GM12891 (cell line): ENCODE data around the gene FAM117A.
"Not testable (repeated sequence)": the region's sequence is repeated elsewhere in the genome, so short reads cannot be mapped to it uniquely, and the experiment has no call there.

Experiments used
- DNase-seq: peaks from one replicate; pipeline ENCODE4 v3.0.0; 2011; ENCODE audit warnings: low spot score; ENCODE audit not compliant: insufficient read length
- FAIRE-seq: peaks from 2 replicates; lab custom pipeline; 2011; peaks lifted over from hg19 to GRCh38; lab: Jason Lieb, UNC
- PAX5 ChIP-seq: IDR thresholded peaks from 2 replicates; pipeline ENCODE4 v1.6.1; 2011; ENCODE audit warnings: low read length, moderate library complexity, mild to moderate bottlenecking; ENCODE audit not compliant: insufficient read depth, severe bottlenecking
- POLR2A ChIP-seq: IDR thresholded peaks from 2 replicates; pipeline ENCODE4 v1.6.1; 2011; ENCODE audit warnings: low read depth, low read length, control low read depth
- POLR2AphosphoS5 ChIP-seq: IDR thresholded peaks from 2 replicates; pipeline ENCODE4 v1.6.1; 2011; ENCODE audit warnings: low read depth, low read length, control low read depth
- POU2F2 ChIP-seq: IDR thresholded peaks from 2 replicates; pipeline ENCODE4 v1.6.1; 2011; ENCODE audit warnings: low read depth, mild to moderate bottlenecking, control low read depth, low read length, moderate library complexity
- SPI1 ChIP-seq: IDR thresholded peaks from 2 replicates; pipeline ENCODE4 v1.6.1; 2011; ENCODE audit warnings: low read depth, low read length, control low read depth
- TAF1 ChIP-seq: IDR thresholded peaks from 2 replicates; pipeline ENCODE4 v1.6.1; 2011; ENCODE audit warnings: low read depth, low read length, control low read depth

Gene FAM117A

DNA sequence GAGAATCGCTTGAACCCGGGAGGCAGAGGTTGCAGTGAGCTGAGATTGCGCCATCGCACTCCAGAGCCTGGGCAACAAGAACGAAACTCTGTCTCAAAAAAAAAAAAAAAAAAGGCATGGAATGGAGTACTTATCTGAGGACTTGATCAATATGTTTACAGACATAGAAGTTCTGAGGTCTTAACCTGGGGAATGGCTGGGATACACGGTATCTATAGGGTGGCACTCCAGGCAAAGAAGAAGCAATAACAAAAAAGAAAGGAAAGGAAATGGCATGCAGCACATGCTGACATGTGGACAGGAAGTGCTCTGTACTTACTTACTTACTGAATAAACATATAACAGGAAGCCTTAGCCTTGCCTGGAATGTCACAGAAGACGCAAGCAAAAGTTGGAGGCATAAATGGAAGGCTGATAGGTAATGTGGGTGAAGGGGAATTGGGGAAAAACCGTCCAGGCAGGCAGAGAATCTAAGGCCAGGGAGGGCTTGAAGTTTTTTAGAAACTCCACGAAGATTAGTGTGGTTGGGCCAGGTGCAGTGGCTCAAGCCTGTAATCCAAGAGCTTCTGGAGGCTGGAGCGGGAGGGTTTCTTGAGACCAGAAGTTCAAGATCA, 75.9 kb downstream of the FAM117A start:
- DNase-seq: no peak
- no peak for FAIRE-seq
- peak; percentile 21; the same call in 1 of the 2 replicates for TF ChIP-seq SPI1
- no peak for TF ChIP-seq TAF1
- no peak for TF ChIP-seq POU2F2
- no peak for TF ChIP-seq POLR2AphosphoS5

DNA sequence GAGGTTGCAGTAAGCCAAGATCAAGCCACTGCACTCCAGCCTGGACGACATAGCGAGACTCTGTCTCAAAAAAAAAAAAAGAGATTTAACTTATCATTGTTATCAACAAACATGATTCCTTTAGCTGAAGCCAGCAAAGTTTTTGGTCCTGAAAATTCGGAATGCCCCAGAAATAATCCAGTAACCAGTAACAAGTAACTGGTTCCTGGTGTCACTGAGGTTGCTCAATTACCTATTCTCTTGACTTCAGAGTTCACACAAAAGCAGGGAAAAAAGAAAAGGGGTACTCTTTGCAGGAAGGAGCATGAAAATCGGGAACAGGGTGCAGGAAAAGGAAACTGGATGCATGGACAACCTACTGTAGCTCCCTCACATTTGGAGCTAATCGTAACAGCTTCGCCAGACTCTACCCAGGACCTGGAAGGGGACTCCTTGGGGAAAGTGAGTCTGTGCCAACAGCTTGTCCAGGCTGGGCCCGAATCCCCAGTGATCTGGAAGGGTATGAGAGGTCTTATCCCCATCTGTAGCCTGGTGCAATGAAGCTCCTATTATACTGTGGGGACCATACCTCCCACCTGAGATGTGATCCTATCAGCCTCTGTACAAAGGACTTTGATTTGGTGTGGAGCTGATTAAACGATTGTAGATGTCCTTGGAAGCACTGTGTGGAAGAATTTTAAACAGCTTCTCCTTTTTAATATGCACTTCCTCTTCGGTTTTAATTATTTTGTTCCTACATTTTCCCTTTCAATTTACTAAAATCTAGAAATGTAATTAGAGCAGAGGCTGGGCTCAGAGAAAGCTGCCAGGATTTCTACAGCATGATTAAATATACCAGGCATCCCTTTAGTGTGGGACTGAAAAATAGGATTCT, 82.6 kb downstream of the FAM117A start:
- TF ChIP-seq SPI1 (no peak), POLR2AphosphoS5 (no peak), PAX5 (no peak), POLR2A (no peak), POU2F2 (no peak), TAF1 (no peak)
- FAIRE-seq (no peak), DNase-seq (no peak)

DNA sequence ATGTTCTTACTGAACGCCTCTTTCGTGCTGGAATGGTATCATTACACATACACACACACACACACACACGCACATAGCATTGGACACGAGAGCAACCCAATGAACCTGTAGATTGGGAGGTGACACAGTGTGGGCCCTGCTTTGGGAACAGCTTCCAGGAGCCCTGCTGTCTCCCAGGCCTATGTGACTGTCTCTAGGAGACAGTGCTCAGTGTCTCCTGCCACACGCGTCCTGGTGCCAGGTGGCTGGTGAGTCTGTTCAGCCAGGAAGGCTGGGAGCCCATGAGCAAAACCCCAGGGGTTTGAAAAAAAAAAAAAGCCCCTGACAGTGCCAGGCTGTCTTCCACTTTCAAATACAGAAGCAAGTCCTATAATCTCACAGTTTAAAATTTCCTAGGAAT, 83.6 kb downstream of the FAM117A start:
- no peak for DNase-seq
- FAIRE-seq: no peak
- TF ChIP-seq POLR2AphosphoS5 (no peak), POU2F2 (no peak), POLR2A (no peak), TAF1 (no peak), SPI1 (no peak), PAX5 (no peak)

DNA sequence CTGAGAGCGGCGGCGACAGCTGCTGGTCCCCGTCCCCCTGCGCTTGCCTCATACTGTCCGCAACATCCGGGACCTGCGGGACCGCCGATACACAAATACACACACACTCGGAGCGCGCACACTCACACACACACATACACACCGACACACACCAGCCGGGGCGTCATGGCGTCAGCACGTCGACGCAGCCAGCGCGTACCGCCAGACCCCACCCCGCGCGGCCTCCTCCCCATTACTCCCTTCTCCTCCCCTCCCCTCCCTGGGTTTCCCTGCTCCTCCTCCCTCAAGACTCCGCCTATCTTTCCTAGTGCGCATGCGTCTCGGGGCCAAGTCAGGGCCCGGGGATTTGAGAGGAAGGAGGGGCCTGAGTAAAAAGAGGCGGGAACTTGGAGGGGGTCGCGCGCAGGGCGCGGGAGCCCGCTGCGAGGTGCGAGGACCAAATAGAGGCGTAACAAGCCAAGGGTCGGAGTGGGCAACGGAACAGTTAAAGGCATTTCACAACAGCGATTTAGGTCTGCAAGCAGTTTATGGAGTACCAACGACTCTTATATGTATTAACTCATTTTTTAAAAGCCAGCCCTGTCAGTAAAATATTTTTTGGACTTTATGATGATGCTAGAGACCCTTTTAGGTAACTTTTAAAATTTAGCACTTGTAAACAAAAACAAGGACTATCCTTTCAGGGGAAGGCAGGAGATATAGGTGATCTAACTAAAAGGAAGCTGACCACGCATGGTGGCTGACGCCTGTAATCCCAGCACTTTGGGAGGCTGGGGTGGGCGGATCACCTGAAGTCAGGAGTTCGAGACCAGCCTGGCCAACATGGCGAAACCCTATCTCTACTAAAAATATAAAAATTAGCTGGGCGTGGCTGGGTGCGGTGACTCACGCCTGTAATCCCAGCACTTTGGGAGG, 85.7 kb downstream of the FAM117A start, which contains the start of gene SPOP:
Gene SPOP, minus strand, starts transcription at position 165 of the 915 bp plus-strand sequence. CDS start 55,287 bp downstream, outside the sequence.
- FAIRE-seq (peak; percentile 99), DNase-seq (peak; percentile 86)
- TF ChIP-seq PAX5: no peak
- TF ChIP-seq TAF1: no peak; the same call in 1 of the 2 replicates
- peak; percentile 25; the same call in 1 of the 2 replicates for TF ChIP-seq POLR2AphosphoS5
- TF ChIP-seq SPI1: no peak
- 0 out of 2 replicates have a peak, but pooled peaks have one; percentile 51 for TF ChIP-seq POU2F2
- peak; percentile 48; the same call in 1 of the 2 replicates for TF ChIP-seq POLR2A

DNA sequence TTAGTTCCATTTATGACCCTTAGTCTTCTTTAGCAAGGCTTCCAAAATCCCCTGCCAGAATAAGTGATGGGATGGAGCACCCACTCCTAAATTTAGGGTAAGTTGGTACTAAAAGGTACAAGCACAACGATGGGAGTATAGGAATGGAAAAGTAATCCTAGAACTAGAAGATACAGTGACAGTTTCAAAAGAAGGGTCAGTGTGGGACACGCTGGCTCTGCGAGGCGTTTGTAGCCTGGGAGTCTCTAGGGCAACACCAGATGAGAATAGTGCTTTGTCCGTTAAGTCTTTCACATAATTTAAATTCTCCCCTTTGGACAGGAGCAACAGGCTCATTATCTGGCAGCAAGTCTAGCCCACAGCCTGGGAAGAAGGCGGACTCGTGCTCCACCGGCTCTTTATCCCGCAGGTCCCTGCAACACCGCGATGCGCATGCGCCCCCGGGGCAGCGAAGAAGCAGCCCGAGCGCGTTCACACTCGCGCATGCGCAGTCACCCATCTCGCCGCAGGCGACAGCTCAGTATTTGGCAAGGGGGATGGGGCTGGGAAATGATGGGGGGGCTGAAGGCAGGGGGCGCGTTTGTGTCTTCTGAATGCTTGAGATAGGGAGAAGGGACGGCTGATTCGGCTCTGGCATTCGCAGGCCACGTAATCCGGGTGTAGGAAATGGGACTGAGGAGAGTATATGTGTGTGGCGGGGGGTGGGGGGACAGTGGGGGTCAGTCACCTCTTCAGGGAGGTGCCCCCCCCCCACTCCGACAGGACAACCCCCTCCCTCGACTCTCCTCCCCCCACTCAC, 86.6 kb downstream of the FAM117A start:
- DNase-seq (peak; percentile 88), FAIRE-seq (no peak)
- no peak for TF ChIP-seq PAX5
- TF ChIP-seq POLR2AphosphoS5: peak; percentile 42; the same call in 1 of the 2 replicates

DNA sequence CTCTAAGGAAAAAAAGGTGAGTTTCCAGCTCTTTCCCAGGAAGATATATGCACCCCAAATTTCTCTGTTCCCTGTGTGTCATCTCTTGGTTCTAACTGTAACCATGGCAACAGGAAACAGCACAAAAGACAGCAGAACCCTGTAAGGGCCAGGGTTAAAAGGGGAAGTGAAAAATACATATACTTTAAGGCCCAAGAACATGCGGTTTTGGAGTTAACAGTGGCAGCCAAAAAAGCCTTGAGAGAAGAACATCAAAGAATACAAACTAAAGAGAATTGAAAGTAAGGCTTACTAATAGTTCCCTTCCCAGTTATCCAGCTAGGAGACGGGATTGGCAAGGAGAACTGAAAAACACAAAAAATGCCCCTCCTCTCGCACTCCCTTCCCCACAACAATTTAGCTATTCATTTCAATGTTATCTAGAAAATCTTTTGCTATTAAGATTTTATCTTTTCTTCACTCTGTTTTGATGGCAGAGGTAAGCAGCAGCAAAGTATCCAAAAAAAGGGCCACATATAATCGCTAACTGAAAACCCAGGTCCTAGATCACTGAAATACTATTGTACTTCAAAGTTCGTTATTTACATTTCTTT, 87.6 kb downstream of the FAM117A start:
- TF ChIP-seq POU2F2 (no peak), SPI1 (peak; percentile 99)
- FAIRE-seq (peak; percentile 74), DNase-seq (peak; percentile 68)

DNA sequence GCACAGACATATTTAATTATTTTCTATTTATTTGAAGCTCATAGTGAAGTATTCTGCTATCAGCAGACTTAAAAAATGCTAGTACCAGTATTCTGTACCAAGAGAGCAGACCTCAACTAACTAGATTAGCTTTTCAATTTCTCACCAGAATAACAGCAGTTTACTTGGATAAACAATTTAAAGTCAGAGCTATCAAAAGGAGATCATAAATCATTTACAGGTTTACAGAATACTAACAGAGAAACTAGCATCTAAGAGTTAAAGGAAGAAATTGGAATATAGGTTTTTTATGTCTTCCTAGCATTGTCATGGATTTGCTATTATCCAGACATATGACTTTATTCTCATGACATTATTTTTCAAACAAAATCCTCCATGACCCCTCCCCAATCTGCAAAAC, 89.4 kb downstream of the FAM117A start:
- FAIRE-seq (no peak), DNase-seq (no peak)
- TF ChIP-seq TAF1 (no peak), SPI1 (no peak), POU2F2 (no peak), POLR2A (no peak)

DNA sequence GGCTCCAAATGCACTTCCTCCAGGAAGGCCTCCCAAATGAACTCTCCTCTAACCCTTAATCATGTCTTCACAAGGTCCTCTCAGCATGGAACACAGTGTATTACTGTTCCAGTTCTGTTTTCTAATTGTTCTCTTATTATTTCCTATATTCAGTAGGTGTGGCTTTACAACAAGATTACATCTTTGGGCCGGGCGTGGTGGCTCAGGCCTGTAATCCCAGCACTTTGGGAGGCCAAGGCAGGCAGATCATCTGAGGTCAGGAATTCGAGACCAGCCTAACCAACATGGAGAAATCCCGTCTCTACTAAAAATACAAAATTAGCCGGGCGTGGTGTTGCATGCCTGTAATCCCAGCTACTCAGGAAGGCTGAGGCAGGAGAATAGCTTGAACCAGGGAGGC, 90.3 kb downstream of the FAM117A start:
- not testable (repeated sequence) for DNase-seq, FAIRE-seq

DNA sequence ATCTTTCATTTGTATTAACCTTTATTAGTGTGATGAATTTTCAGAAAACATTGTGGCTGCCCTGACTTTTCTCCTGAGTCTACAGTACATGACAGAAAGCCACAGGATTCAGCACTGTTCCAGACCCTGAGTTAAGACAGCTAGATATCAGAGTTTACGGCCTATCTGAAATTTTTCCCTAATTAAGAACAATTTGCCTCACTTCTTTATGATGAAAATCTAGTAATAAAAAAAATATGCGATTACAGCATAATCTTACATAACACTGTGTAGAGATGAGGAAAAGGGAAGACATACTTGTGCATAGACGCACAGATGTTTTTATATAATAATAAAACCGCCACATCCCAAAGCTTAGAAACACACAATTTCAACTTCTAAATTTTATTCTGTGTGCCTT, 93.3 kb downstream of the FAM117A start:
- FAIRE-seq (no peak), DNase-seq (no peak)
- no peak for TF ChIP-seq TAF1
- no peak for TF ChIP-seq POLR2AphosphoS5
- no peak for TF ChIP-seq POLR2A
- TF ChIP-seq SPI1: no peak
- no peak for TF ChIP-seq PAX5
- no peak for TF ChIP-seq POU2F2

DNA sequence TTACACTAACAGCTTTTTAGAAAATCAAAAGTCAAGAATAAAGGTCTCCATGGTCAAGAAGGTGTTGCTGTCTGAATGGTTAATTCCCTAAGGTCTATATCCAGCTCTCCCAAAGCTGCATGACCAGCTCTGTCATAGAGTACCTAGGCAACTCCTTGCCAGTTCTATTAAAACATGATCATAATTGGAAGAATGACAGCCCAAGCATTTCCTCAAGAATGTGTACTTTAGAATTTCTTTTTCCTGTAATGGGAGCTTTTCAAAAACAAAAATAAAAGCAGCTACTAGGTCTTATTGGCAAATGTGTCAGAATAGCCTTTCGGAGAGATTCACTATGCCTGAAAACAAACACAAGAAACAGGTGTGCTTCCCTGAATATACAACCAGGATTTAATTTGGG, 93.9 kb downstream of the FAM117A start:
- no peak for FAIRE-seq
- DNase-seq: no peak
- no peak for TF ChIP-seq SPI1
- TF ChIP-seq PAX5: no peak
- no peak for TF ChIP-seq POLR2A
- TF ChIP-seq TAF1: no peak
